H1 (cell line): ENCODE results near the gene GABRG3.

Source experiments
- RFX5 ChIP-seq: IDR thresholded peaks from 2 replicates; pipeline ENCODE4 v1.6.1; 2011; ENCODE audit warnings: low read depth, low read length, improper control_type of control experiment, borderline replicate concordance
- SAP30 ChIP-seq: fragments of 300-600 bp; sonication (generic); IDR thresholded peaks from 2 replicates; pipeline ENCODE4 v1.7.1; 2012; ENCODE audit warnings: low read length, moderate library complexity, mild to moderate bottlenecking, inconsistent platforms; ENCODE audit not compliant: insufficient read depth, insufficient replicate concordance
- SIN3A ChIP-seq, 2 experiments: IDR thresholded peaks in 1 of 2; conservative IDR thresholded peaks in 1 of 2; 2 replicates each; pipeline ENCODE4 v1.6.1; 2011 to 2012; ENCODE audit warnings: low read length in 2 of 2, improper control_type of control experiment in 1 of 2, low read depth in 1 of 2, mild to moderate bottlenecking in 1 of 2

DNA sequence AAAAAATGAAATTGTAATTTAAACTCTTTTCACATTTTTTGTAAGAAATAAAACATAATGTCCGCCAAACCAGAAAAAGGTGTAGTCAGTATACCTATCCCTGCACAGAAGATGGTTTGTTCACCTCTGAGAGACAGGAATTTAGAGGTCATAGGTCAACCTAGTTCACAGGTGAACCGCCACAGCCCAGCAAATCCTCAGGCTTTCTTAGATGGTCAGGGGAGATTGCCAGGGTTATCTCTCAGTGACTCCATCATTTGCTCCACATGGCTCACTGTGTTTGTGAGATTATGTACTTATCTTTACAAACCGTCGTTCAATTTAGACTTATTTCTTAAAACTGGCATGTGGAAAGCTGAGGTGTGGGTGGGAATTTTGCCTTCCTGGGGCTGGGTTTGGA lies 264.2 kb downstream of the GABRG3 start:
- TF ChIP-seq SAP30: no peak
- no peak for TF ChIP-seq SIN3A (conservative IDR thresholded peaks at IDR 0.05 in 1 of 2, IDR thresholded peaks at IDR 0.05 in 1 of 2; ENCODE audit: low read depth in 1 of 2, low read length in 2 of 2)
- no peak for TF ChIP-seq RFX5
